Measurements from ENCODE around the gene HSPD1.

GRCh38 chr2:197455428-197455827 is 44.2 kb downstream of the HSPD1 start:
- TF ChIP-seq CEBPB (IDR thresholded peaks at IDR 0.05), result no peak
- TF ChIP-seq TEAD4 (IDR thresholded peaks at IDR 0.05), result no peak
- no peak for TF ChIP-seq CREB1 (IDR thresholded peaks at IDR 0.05; ENCODE audit: low read depth)
- no peak for TF ChIP-seq EP300 (IDR thresholded peaks at IDR 0.05; ENCODE audit: borderline replicate concordance)
- TF ChIP-seq MAX (IDR thresholded peaks at IDR 0.05), result no peak
- TF ChIP-seq, protein P1, sequence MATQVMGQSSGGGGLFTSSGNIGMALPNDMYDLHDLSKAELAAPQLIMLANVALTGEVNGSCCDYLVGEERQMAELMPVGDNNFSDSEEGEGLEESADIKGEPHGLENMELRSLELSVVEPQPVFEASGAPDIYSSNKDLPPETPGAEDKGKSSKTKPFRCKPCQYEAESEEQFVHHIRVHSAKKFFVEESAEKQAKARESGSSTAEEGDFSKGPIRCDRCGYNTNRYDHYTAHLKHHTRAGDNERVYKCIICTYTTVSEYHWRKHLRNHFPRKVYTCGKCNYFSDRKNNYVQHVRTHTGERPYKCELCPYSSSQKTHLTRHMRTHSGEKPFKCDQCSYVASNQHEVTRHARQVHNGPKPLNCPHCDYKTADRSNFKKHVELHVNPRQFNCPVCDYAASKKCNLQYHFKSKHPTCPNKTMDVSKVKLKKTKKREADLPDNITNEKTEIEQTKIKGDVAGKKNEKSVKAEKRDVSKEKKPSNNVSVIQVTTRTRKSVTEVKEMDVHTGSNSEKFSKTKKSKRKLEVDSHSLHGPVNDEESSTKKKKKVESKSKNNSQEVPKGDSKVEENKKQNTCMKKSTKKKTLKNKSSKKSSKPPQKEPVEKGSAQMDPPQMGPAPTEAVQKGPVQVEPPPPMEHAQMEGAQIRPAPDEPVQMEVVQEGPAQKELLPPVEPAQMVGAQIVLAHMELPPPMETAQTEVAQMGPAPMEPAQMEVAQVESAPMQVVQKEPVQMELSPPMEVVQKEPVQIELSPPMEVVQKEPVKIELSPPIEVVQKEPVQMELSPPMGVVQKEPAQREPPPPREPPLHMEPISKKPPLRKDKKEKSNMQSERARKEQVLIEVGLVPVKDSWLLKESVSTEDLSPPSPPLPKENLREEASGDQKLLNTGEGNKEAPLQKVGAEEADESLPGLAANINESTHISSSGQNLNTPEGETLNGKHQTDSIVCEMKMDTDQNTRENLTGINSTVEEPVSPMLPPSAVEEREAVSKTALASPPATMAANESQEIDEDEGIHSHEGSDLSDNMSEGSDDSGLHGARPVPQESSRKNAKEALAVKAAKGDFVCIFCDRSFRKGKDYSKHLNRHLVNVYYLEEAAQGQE (IDR thresholded peaks at IDR 0.05; ENCODE audit: low read depth), result no peak
- no peak for TF ChIP-seq RAD21 (IDR thresholded peaks at IDR 0.05; ENCODE audit: low read depth)
- TF ChIP-seq EGR1 (IDR thresholded peaks at IDR 0.05), result no peak

Measured in Ishikawa (cell line).